ENCODE measurements around the gene IFI35.

IFI35 gene

GRCh38 chr17:42980274-42980765, 26.3 kb upstream of the IFI35 start, which contains the start of gene RUNDC1 (continued):
- TF ChIP-seq ZBTB11 (tag by site-specific recombination; conservative IDR thresholded peaks at IDR 0.05; ENCODE audit: low read depth) = no peak
- TF ChIP-seq ZBTB44 (tag by site-specific recombination; IDR thresholded peaks at IDR 0.05) = no peak
- 0 out of 2 replicates have a peak, but pooled peaks have one; percentile 10 for TF ChIP-seq WT1 (tag by site-specific recombination; IDR thresholded peaks at IDR 0.05)
- 0 out of 2 replicates have a peak, but pooled peaks have one; percentile 31 for TF ChIP-seq ZBTB8A (tag by site-specific recombination; IDR thresholded peaks at IDR 0.05)
- no peak for TF ChIP-seq ZNF133 (tag by site-specific recombination; IDR thresholded peaks at IDR 0.05)
- peak; percentile 27; the same call in 1 of the 2 replicates for TF ChIP-seq SP7 (tag by site-specific recombination; IDR thresholded peaks at IDR 0.05)
- TF ChIP-seq ZNF555 (tag by site-specific recombination; conservative IDR thresholded peaks at IDR 0.05) = no peak
- no peak for TF ChIP-seq ZSCAN18 (tag by site-specific recombination; IDR thresholded peaks at IDR 0.05)
- no peak for TF ChIP-seq ZNF585B (tag by site-specific recombination; IDR thresholded peaks at IDR 0.05)
- TF ChIP-seq KLF8 (tag by site-specific recombination; IDR thresholded peaks at IDR 0.05) = peak; percentile 68; the same call in 1 of the 2 replicates
- TF ChIP-seq ZNF121 (tag by site-specific recombination; IDR thresholded peaks at IDR 0.05) = no peak
- no peak for TF ChIP-seq EGR2 (tag by site-specific recombination; IDR thresholded peaks at IDR 0.05; ENCODE audit: low read depth)
- TF ChIP-seq ZNF692 (tag by site-specific recombination; IDR thresholded peaks at IDR 0.05) = no peak
- 0 out of 2 replicates have a peak, but pooled peaks have one; percentile 11 for TF ChIP-seq ZNF561 (tag by site-specific recombination; IDR thresholded peaks at IDR 0.05; ENCODE audit: borderline replicate concordance)
- no peak for TF ChIP-seq ZNF140 (tag by site-specific recombination; IDR thresholded peaks at IDR 0.05)
- no peak for TF ChIP-seq ZNF488 (tag by site-specific recombination; IDR thresholded peaks at IDR 0.05)
- no peak for TF ChIP-seq ZNF433 (tag by site-specific recombination; IDR thresholded peaks at IDR 0.05; ENCODE audit: low read depth)
- TF ChIP-seq ZBTB17 (tag by site-specific recombination; IDR thresholded peaks at IDR 0.05) = peak; percentile 97
- TF ChIP-seq ZNF530 (tag by site-specific recombination; IDR thresholded peaks at IDR 0.05; ENCODE audit: low read depth) = no peak
- no peak; the same call in 1 of the 2 replicates for TF ChIP-seq ZBTB20 (tag by site-specific recombination; IDR thresholded peaks at IDR 0.05)
- no peak for TF ChIP-seq ZNF600 (tag by site-specific recombination; IDR thresholded peaks at IDR 0.05)
- no peak for TF ChIP-seq ZNF292 (tag by site-specific recombination; IDR thresholded peaks at IDR 0.05; ENCODE audit: borderline replicate concordance, low read depth)
- TF ChIP-seq PBX3 (CRISPR knock-in tag; IDR thresholded peaks at IDR 0.05) = no peak
- TF ChIP-seq ZNF341 (tag by site-specific recombination; IDR thresholded peaks at IDR 0.05; ENCODE audit: low read depth) = no peak
- TF ChIP-seq ZBTB48 (tag by site-specific recombination; IDR thresholded peaks at IDR 0.05) = peak; percentile 82
- TF ChIP-seq ZNF514 (tag by site-specific recombination; IDR thresholded peaks at IDR 0.05) = no peak
- TF ChIP-seq FEZF1 (tag by site-specific recombination; IDR thresholded peaks at IDR 0.05) = no peak
- no peak for TF ChIP-seq ZIC2 (tag by site-specific recombination; IDR thresholded peaks at IDR 0.05)
- TF ChIP-seq SETDB1 (IDR thresholded peaks at IDR 0.05; ENCODE audit: insufficient read length, low read length) = no peak
- no peak for TF ChIP-seq ZNF202 (tag by site-specific recombination; IDR thresholded peaks at IDR 0.05; ENCODE audit: borderline replicate concordance)
- no peak for TF ChIP-seq ZNF610 (tag by site-specific recombination; IDR thresholded peaks at IDR 0.05; ENCODE audit: borderline replicate concordance)
- TF ChIP-seq ZNF623 (tag by site-specific recombination; IDR thresholded peaks at IDR 0.05) = no peak

Measured in HEK293 (cell line).